Suprapubic skin (tissue), 4 donors: ENCODE data around the gene MALRD1. TPM values are rescaled to one million over a fixed set of nuclear protein-coding genes. Genes with fewer than 3 reads are reported as not detected.

Experiments used
- DNase-seq, 2 donors: peaks; one replicate each; pipeline ENCODE4 v3.0.0-alpha.2; 2019; ENCODE audit warnings: low spot score in 2 of 2
- H3K27ac ChIP-seq: fragments of 200-600 bp; sonication (generic); one replicate; pipeline ENCODE4 v1.5.1; 2019
- H3K27me3 ChIP-seq: fragments of 200-600 bp; sonication (generic); one replicate; pipeline ENCODE4 v1.5.1; 2019
- H3K36me3 ChIP-seq: fragments of 200-600 bp; sonication (generic); one replicate; pipeline ENCODE4 v1.5.1; 2019
- H3K4me1 ChIP-seq: fragments of 200-600 bp; sonication (generic); one replicate; pipeline ENCODE4 v1.5.1; 2019
- H3K4me3 ChIP-seq: fragments of 200-600 bp; sonication (generic); one replicate; pipeline ENCODE4 v1.5.1; 2019; ENCODE audit warnings: mild to moderate bottlenecking
- H3K9me3 ChIP-seq: fragments of 200-600 bp; sonication (generic); one replicate; pipeline ENCODE4 v1.5.1; 2019
- EP300 ChIP-seq: sonication (generic); formaldehyde crosslinking; IDR thresholded peaks from one replicate; pipeline ENCODE4 v1.6.1; 2017; ENCODE audit warnings: antibody characterized with exemption
- POLR2A ChIP-seq, 2 donors: fragments of 450-650 bp; IDR thresholded peaks; one replicate each; pipeline ENCODE4 v1.6.1; 2017; ENCODE audit warnings: antibody characterized with exemption in 2 of 2, mild to moderate bottlenecking in 2 of 2, moderate library complexity in 2 of 2
- POLR2AphosphoS5 ChIP-seq, 3 donors: sonication (generic); formaldehyde crosslinking; IDR thresholded peaks; one replicate each; pipeline ENCODE4 v1.6.1; 2017; ENCODE audit warnings: antibody characterized with exemption in 3 of 3
- WGBS: methylation state at CpG from one replicate; pipeline ENCODE4 v1.1.5; 2018; 5-methylcytosine and 5-hydroxymethylcytosine counted together
- total RNA-seq, 4 donors: library from RNA; depleted of rRNA; stranded (reverse); fragments of >200 nt; gene quantifications; one replicate each; pipeline ENCODE4 v1.1.0, GENCODE V29; 2016
- TF ChIP-seq, protein P1 (sequence below), 2 donors: fragments of 200-600 bp in 1 of 2; fragments of 450-650 bp in 1 of 2; sonication (generic) in 1 of 2; IDR thresholded peaks; one replicate each; pipeline ENCODE4 v1.5.1; 2016 to 2019; ENCODE audit warnings: antibody characterized with exemption in 2 of 2, mild to moderate bottlenecking in 1 of 2, moderate library complexity in 1 of 2

MALRD1 gene
- total RNA-seq, 4 donors from 2014 or later: 0.23 to 0.80 (median 0.31) TPM; not detected in 1

- WGBS: 48% methylated on average over 2 of the region's 2 CpGs
These were observed 655.9 kb downstream of the MALRD1 start for GRCh38 chr10:19704544-19704943.

GRCh38 chr10:19705250-19705649, 656.6 kb downstream of the MALRD1 start:
- Histone ChIP-seq H3K4me3 (no peak overlapping the region), H3K27me3 (no peaks in the 10 kb centered on the region), H3K36me3 (no peaks in the 10 kb centered on the region), H3K4me1 (no peaks in the 10 kb centered on the region), H3K9me3 (no peaks in the 10 kb centered on the region), H3K27ac (no peak overlapping the region)
- TF ChIP-seq POLR2AphosphoS5 (IDR thresholded peaks at IDR 0.05) (no peak), EP300 (no peak), POLR2A (IDR thresholded peaks at IDR 0.05) (no peak)
- TF ChIP-seq, protein P1, sequence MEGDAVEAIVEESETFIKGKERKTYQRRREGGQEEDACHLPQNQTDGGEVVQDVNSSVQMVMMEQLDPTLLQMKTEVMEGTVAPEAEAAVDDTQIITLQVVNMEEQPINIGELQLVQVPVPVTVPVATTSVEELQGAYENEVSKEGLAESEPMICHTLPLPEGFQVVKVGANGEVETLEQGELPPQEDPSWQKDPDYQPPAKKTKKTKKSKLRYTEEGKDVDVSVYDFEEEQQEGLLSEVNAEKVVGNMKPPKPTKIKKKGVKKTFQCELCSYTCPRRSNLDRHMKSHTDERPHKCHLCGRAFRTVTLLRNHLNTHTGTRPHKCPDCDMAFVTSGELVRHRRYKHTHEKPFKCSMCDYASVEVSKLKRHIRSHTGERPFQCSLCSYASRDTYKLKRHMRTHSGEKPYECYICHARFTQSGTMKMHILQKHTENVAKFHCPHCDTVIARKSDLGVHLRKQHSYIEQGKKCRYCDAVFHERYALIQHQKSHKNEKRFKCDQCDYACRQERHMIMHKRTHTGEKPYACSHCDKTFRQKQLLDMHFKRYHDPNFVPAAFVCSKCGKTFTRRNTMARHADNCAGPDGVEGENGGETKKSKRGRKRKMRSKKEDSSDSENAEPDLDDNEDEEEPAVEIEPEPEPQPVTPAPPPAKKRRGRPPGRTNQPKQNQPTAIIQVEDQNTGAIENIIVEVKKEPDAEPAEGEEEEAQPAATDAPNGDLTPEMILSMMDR (IDR thresholded peaks at IDR 0.05): no peak
- 87% methylated on average over 6 of the region's 6 CpGs for WGBS
- no peak for DNase-seq

More at GRCh38 chr10:19704544-19704943, 655.9 kb downstream of the MALRD1 start:
- Histone ChIP-seq H3K4me1 (no peaks in the 10 kb centered on the region), H3K9me3 (no peaks in the 10 kb centered on the region), H3K27me3 (no peaks in the 10 kb centered on the region), H3K36me3 (no peaks in the 10 kb centered on the region), H3K4me3 (no peak overlapping the region), H3K27ac (no peak overlapping the region)
- no peak for DNase-seq
- TF ChIP-seq POLR2A (IDR thresholded peaks at IDR 0.05): no peak
- no peak for TF ChIP-seq EP300
- no peak for TF ChIP-seq POLR2AphosphoS5 (IDR thresholded peaks at IDR 0.05)
- TF ChIP-seq, protein P1 (IDR thresholded peaks at IDR 0.05): no peak

- no peak for DNase-seq
- Histone ChIP-seq H3K9me3 (peaks cover 4% of the 10 kb centered on the region), H3K27ac (no peak overlapping the region), H3K36me3 (no peaks in the 10 kb centered on the region), H3K4me1 (no peaks in the 10 kb centered on the region), H3K4me3 (no peak overlapping the region), H3K27me3 (no peaks in the 10 kb centered on the region)
- WGBS: 97% methylated on average over 1 of the region's 1 CpG
- no peak for TF ChIP-seq POLR2AphosphoS5 (IDR thresholded peaks at IDR 0.05)
- TF ChIP-seq, protein P1 (IDR thresholded peaks at IDR 0.05): no peak
- no peak for TF ChIP-seq EP300
These were observed 658.3 kb downstream of the MALRD1 start for GRCh38 chr10:19706904-19707303.

DNA sequence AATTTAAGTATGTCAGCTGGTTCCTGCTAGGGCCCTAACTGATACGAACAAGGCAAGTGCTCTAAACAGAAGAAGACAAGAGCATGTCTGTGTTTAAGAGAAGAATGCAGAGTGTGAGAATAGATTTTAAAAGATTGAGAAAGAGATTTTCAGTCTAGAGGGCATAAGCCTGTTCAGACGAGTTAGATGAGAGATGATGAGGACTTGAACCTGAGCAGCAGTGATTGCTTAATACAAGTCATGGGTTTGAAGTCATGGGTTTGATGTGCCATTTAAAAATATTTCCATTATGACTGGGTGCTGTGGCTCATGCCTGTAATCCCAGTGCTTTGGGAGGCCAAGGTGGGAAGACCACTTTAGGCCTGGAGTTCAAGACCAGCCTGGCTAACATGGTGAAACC, 658.8 kb downstream of the MALRD1 start:
- 68% methylated on average over 2 of the region's 2 CpGs for WGBS
- Histone ChIP-seq H3K9me3 (peaks cover 4% of the 10 kb centered on the region), H3K27me3 (no peaks in the 10 kb centered on the region), H3K4me3 (no peak overlapping the region), H3K4me1 (no peaks in the 10 kb centered on the region), H3K36me3 (no peaks in the 10 kb centered on the region), H3K27ac (no peak overlapping the region)
- DNase-seq: no peak
- TF ChIP-seq, protein P1 (IDR thresholded peaks at IDR 0.05): no peak
- TF ChIP-seq EP300 (no peak), POLR2AphosphoS5 (IDR thresholded peaks at IDR 0.05) (no peak), POLR2A (IDR thresholded peaks at IDR 0.05) (no peak)

GRCh38 chr10:19708031-19708430, 659.4 kb downstream of the MALRD1 start:
- peaks cover 4% of the 10 kb centered on the region for H3K9me3 ChIP-seq
- no peaks in the 10 kb centered on the region for H3K4me1 ChIP-seq
- H3K36me3 ChIP-seq: no peaks in the 10 kb centered on the region
- H3K4me3 ChIP-seq: no peak overlapping the region
- no peak overlapping the region for H3K27ac ChIP-seq
- DNase-seq: no peak
- TF ChIP-seq EP300 (no peak), POLR2AphosphoS5 (IDR thresholded peaks at IDR 0.05) (no peak), POLR2A (IDR thresholded peaks at IDR 0.05) (no peak)
- TF ChIP-seq, protein P1 (IDR thresholded peaks at IDR 0.05): no peak
- no peaks in the 10 kb centered on the region for H3K27me3 ChIP-seq
